IPS-20b (cell line): ENCODE results near the gene ZNF225.
"Not testable (repeated sequence)": the region's sequence is repeated elsewhere in the genome, so short reads cannot be mapped to it uniquely, and the experiment has no call there.

Experiments
- H3K27ac ChIP-seq: one replicate; pipeline ENCODE4 v1.5.1; 2013; ENCODE audit warnings: low read length
- H3K27me3 ChIP-seq: 2 replicates; pipeline ENCODE4 v1.6.1; 2013; ENCODE audit warnings: mild to moderate bottlenecking, low read length, inconsistent platforms; ENCODE audit not compliant: insufficient read depth
- H3K36me3 ChIP-seq: 2 replicates; pipeline ENCODE4 v1.6.1; 2013; ENCODE audit warnings: low read depth, mild to moderate bottlenecking, inconsistent platforms, low read length, moderate library complexity; ENCODE audit not compliant: insufficient read depth
- H3K4me1 ChIP-seq: 2 replicates; pipeline ENCODE4 v1.6.1; 2013; ENCODE audit warnings: mild to moderate bottlenecking, control low read depth, inconsistent platforms, low read length, moderate library complexity; ENCODE audit not compliant: insufficient read depth
- H3K4me3 ChIP-seq: 2 replicates; pipeline ENCODE4 v1.5.1; 2013; ENCODE audit warnings: mild to moderate bottlenecking, low read length, inconsistent platforms
- H3K9ac ChIP-seq: 2 replicates; pipeline ENCODE4 v1.6.1; 2013; ENCODE audit warnings: low read depth, mild to moderate bottlenecking, inconsistent platforms, low read length, moderate library complexity
- H3K9me3 ChIP-seq: 2 replicates; pipeline ENCODE4 v1.6.1; 2013; ENCODE audit warnings: mild to moderate bottlenecking, low read depth, low read length, inconsistent platforms; ENCODE audit not compliant: insufficient read depth

ZNF225 gene

DNA sequence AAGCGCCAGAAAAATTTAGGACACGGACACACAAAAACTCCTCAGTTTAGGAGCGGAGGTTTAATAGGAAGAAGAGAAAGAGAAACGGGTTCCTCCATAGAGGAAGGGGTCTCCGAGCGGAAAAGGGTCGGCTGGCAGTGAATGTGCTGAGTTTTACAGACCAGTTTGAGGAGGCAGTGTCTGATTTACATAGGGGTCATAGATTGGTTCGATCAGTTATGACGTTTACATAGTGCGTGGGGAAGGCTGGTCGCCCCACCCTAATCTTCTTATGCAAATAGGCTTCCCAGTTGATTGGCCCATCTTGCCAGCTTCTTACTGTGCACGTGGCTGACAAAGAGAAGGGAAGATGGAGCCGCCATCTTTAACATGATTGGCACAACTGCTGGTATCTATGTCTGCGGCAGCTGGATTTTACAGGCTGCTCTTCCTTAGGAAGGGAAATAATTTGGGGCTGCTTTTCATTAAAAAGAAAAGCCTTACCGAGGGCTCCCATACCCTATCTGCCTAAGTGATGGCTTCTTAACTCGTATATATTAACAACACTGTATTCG lies 1.2 kb upstream of the ZNF225 start:
- no peaks in the 10 kb centered on the region for H3K4me1 ChIP-seq
- peak overlapping the region; percentile 64; the same call in 1 of the 2 replicates for H3K9ac ChIP-seq
- H3K9me3 ChIP-seq: peaks cover 29% of the 10 kb centered on the region
- no peaks in the 10 kb centered on the region for H3K27me3 ChIP-seq
- H3K4me3 ChIP-seq: peak overlapping the region; percentile 78
- peaks cover 14% of the 10 kb centered on the region for H3K36me3 ChIP-seq
- no peak overlapping the region for H3K27ac ChIP-seq

DNA sequence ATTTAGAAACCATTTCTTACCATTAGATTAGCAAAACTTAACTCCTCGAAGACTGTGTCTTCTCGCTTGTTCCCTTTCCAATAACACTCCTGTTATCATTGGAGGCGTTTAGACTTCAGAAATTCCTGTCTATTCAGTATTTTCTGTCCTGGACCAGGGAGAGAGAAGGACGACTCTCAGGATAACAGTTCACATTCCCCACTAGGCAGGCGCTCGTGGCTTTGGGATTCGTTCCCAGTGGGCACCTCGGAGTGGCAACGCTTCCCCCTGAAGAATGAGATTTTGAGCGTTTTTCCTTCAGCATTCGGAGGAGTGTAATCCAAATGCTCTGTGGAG lies 429 bp upstream of the ZNF225 start:
- Histone ChIP-seq H3K27me3 (no peaks in the 10 kb centered on the region), H3K27ac (no peak overlapping the region)

DNA sequence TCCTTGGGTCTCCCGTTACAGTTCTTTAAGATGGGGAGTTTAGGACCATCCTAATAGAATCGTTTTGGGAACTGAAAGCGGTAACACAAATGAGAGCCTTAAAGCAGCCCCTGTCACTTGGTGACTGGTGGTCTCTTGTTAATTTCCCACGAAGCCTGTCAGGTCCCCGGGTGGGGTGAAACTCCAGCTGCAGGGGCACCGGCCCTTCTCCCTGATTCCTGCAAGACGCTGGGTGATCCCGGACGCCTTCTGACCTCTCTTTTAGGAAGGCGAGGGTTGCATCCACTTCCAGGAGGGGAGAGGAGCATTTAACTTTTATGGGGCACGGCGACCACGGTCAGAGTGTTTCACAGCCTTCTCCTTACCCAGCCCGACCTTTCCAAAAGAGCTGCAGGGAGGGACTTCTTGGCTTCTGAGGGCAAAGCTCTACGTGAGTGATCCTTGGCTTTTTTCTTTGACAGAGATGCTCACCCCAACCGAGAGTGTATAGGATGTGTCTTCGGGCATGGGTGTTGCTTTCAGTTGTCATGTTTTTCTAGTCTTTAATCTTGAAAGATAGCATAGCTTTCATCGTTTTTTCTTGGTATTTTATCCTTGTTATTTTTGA lies 688 bp downstream of the ZNF225 start:
- Histone ChIP-seq H3K27me3 (no peaks in the 10 kb centered on the region), H3K27ac (no peak overlapping the region), H3K4me3 (peak overlapping the region; percentile 78), H3K36me3 (peaks cover 7% of the 10 kb centered on the region), H3K9ac (peak overlapping the region; percentile 73), H3K9me3 (peaks cover 10% of the 10 kb centered on the region; the same call in 1 of the 2 replicates), H3K4me1 (no peaks in the 10 kb centered on the region)

More for the DNA sequence above, 429 bp upstream of the ZNF225 start:
- peaks cover 7% of the 10 kb centered on the region for H3K36me3 ChIP-seq
- H3K4me3 ChIP-seq: peak overlapping the region; percentile 78
- peak overlapping the region; percentile 64 for H3K9ac ChIP-seq
- H3K4me1 ChIP-seq: no peaks in the 10 kb centered on the region
- H3K9me3 ChIP-seq: peaks cover 21% of the 10 kb centered on the region

DNA sequence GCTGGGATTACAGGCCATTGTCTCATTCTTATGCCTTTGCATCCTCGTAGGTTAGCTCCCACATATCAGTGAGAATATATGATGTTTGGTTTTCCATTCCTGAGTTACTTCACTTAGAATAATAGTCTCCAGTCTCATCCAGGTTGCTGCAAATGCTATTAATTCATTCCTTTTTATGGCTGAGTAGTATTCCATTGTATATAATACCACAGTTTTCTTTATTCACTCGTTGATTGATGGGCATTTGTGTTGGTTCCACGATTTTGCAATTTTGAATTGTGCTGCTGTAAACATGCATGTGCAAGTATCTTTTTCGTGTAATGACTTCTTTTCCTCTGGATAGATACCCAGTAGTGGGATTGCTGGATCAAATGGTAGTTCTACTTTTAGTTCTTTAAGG lies 8.0 kb downstream of the ZNF225 start:
- H3K4me1 ChIP-seq, H3K4me3 ChIP-seq, H3K27me3 ChIP-seq, H3K27ac ChIP-seq, H3K9ac ChIP-seq, H3K9me3 ChIP-seq: not testable (repeated sequence)
- H3K36me3 ChIP-seq: peaks cover 23% of the 10 kb centered on the region

DNA sequence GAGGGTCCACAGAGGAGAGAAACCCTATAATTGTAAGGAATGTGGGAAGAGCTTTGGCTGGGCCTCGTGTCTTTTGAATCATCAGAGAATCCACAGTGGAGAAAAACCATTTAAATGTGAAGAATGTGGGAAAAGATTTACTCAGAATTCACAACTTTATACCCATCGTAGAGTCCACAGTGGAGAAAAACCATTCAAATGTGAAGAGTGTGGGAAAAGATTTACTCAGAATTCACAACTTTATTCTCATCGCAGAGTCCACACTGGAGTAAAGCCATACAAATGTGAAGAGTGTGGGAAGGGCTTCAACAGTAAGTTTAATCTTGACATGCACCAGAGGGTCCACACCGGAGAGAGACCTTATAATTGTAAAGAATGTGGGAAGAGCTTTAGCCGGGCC lies 18.8 kb downstream of the ZNF225 start:
- peaks cover 35% of the 10 kb centered on the region for H3K36me3 ChIP-seq
- H3K9me3 ChIP-seq: peaks cover 51% of the 10 kb centered on the region
- no peak overlapping the region for H3K27ac ChIP-seq
- no peak overlapping the region for H3K4me3 ChIP-seq
- H3K9ac ChIP-seq: no peak overlapping the region
- no peaks in the 10 kb centered on the region for H3K27me3 ChIP-seq
- no peaks in the 10 kb centered on the region for H3K4me1 ChIP-seq

DNA sequence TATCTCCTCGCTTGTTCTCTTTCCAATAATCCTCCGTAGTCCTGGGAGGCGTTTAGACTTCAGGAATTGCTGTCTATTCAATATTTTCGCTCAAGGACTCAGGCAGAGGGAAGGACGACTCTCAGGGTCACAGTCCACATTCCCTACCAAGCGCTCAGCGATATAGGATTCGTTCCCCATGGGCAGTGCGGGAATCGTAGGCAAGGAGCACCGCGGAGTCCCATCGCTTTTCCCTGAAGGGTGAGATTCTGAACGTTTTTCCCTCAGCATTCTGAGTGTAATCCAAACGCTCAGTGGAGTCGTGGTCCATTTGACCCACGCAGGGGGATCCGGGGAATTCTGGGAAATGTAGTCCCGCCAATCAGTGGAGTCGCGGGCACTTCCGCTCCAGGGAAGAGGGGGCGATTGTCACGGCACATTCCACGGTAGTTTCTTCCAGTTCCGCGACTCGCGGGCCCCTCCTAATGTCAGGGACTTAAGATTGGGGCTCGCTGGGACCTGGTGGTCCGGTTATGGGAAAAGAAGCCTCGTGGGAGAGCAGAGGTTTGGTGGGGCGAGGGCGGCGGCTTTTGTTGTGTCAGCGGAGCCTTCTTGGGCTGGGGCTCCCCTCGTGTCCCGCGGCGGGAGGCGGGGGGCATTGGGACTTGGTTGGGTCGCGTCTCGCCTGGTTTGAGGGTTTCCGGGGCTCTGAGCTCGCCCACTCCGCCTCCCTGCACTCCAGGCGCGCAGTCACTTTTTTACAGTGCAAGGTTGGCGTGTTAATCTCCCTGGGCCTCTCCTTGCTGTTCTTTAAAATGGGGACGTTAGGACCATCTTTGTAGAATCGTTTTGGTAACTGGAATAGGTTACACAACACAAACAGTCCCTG lies 28.2 kb downstream of the ZNF225 start, which contains the start of gene ZNF234:
ZNF234 (plus strand) TSS at position 364 of the 868 bp plus-strand sequence. CDS start 3,079 bp downstream, outside the sequence.
- Histone ChIP-seq H3K9ac (peak within 1 kb of the TSS; percentile 50), H3K4me1 (0 out of 2 replicates have a peak, but pooled peaks cover 4% of the 10 kb centered on the region), H3K36me3 (peaks cover 7% of the 10 kb centered on the region; the same call in 1 of the 2 replicates), H3K27me3 (no peaks in the 10 kb centered on the region), H3K27ac (no peak within 1 kb of the TSS), H3K9me3 (no peaks in the 10 kb centered on the region), H3K4me3 (peak within 1 kb of the TSS; percentile 75)

DNA sequence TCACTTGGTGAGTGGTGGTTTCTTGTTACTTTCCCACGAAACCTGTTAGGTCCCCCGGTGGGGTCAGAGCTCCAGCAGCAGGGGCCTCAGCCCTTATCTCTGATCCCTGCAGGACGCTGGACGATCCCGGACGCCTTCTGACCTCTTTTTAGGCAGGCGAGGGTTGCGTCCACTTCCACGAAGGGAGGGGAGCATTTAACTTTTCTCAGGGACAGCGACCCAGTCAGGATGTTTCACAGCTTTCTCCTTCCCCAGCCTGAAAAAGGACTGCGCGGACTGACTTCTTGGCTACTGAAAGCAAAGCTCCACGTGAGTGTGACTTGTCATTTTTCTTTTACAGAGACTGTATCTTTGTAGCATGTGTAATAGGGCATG lies 28.8 kb downstream of the ZNF225 start:
- Histone ChIP-seq H3K9me3 (no peaks in the 10 kb centered on the region), H3K36me3 (peaks cover 7% of the 10 kb centered on the region; the same call in 1 of the 2 replicates), H3K4me1 (0 out of 2 replicates have a peak, but pooled peaks cover 4% of the 10 kb centered on the region), H3K4me3 (peak overlapping the region; percentile 75), H3K9ac (peak overlapping the region; percentile 50; the same call in 1 of the 2 replicates), H3K27ac (no peak overlapping the region), H3K27me3 (no peaks in the 10 kb centered on the region)

DNA sequence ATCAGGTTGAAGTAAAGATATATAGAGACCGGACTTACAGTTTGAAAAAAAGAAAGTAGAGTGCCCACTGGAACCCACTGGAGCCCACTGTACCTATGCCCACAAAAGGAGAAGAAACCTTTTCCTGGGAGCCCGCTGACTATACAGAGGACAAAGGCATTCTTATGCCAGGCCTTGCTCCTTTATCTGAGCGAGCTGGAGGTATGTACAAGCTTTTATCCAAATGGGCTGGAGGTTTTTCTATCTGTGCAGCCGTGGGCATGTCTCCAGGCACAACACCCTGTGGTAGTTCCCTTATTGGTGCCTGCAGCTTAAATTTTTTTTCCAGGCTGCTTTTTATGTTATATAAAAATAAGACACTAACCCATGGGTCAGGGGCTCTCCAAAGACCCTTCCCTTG lies 36.6 kb downstream of the ZNF225 start:
- H3K4me1 ChIP-seq: no peaks in the 10 kb centered on the region
- peaks cover 52% of the 10 kb centered on the region for H3K36me3 ChIP-seq
- no peak overlapping the region for H3K9ac ChIP-seq
- H3K4me3 ChIP-seq: no peak overlapping the region
- H3K27ac ChIP-seq: no peak overlapping the region
- no peaks in the 10 kb centered on the region for H3K27me3 ChIP-seq
- H3K9me3 ChIP-seq: peaks cover 13% of the 10 kb centered on the region; the same call in 1 of the 2 replicates

DNA sequence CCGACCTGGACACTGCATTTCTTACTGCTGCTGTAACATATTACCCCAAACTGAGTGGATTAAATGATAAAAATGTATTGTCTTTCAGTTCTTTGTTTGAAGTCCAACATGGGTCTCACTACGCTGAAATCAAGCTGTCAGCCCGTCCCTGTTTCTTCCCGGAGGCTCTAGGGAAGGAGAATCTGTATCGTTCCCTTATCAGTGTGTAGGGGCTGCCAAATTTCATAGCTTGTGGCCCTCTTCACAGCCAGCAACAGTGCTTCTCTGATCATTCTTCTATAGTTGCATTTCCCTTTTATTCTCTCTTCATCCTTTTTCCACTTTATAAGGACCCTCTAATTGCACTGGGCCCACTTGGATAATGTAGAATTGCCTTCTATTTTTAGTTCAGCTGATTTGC lies 38.3 kb downstream of the ZNF225 start:
- Histone ChIP-seq H3K27ac (no peak overlapping the region), H3K4me1 (no peaks in the 10 kb centered on the region), H3K9me3 (peaks cover 29% of the 10 kb centered on the region), H3K4me3 (no peak overlapping the region), H3K27me3 (no peaks in the 10 kb centered on the region), H3K36me3 (peaks cover 62% of the 10 kb centered on the region), H3K9ac (no peak overlapping the region)

DNA sequence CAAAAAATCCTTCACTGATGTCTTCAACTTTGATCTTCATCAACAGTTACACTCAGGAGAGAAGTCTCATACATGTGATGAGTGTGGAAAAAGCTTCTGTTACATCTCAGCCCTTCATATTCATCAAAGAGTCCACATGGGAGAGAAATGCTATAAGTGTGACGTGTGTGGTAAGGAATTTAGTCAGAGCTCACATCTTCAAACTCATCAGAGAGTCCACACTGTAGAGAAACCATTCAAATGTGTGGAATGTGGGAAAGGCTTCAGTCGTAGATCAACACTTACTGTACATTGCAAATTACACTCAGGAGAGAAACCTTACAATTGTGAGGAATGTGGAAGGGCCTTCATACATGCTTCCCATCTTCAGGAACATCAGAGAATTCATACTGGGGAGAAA lies 43.3 kb downstream of the ZNF225 start:
- Histone ChIP-seq H3K27me3 (no peaks in the 10 kb centered on the region), H3K36me3 (peaks cover 47% of the 10 kb centered on the region), H3K9ac (no peak overlapping the region), H3K4me1 (no peaks in the 10 kb centered on the region), H3K27ac (no peak overlapping the region), H3K9me3 (peaks cover 66% of the 10 kb centered on the region), H3K4me3 (no peak overlapping the region)

DNA sequence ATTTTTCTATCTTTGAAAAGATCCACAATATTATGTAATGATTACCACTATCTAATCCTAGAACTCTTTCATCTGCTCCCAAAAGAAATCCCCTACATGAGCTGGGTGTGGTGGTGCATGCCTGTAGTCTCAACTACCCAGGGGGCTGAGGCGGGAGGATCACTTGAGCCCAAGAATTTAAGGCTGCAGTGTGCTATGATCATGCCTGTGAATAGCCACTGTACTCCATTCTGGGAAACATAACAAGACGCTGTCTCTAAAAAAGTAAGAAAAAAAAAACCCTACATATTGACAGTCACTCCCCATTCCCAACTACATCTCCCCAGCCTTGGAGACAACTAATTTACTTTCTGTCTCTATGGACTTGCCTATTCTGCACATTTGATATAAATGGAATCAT lies 50.6 kb downstream of the ZNF225 start:
- H3K4me3 ChIP-seq: 0 out of 2 replicates have a peak overlapping the region, but pooled peaks have one; percentile 93
- H3K4me1 ChIP-seq: peaks cover 4% of the 10 kb centered on the region; the same call in 1 of the 2 replicates
- H3K9me3 ChIP-seq: peaks cover 23% of the 10 kb centered on the region; the same call in 1 of the 2 replicates
- peaks cover 21% of the 10 kb centered on the region for H3K36me3 ChIP-seq
- no peaks in the 10 kb centered on the region for H3K27me3 ChIP-seq
- no peak overlapping the region for H3K9ac ChIP-seq
- no peak overlapping the region for H3K27ac ChIP-seq
